Non-pigmented ciliary epithelial cell (primary cell): ENCODE measurements around the gene UGT1A10.
"Not testable (repeated sequence)": the region's sequence is repeated elsewhere in the genome, so short reads cannot be mapped to it uniquely, and the experiment has no call there.

Experiments used
- DNase-seq: peaks from one replicate; pipeline ENCODE4 v3.0.0-alpha.2; 2010; ENCODE audit warnings: low read depth

The UGT1A10 gene

DNA sequence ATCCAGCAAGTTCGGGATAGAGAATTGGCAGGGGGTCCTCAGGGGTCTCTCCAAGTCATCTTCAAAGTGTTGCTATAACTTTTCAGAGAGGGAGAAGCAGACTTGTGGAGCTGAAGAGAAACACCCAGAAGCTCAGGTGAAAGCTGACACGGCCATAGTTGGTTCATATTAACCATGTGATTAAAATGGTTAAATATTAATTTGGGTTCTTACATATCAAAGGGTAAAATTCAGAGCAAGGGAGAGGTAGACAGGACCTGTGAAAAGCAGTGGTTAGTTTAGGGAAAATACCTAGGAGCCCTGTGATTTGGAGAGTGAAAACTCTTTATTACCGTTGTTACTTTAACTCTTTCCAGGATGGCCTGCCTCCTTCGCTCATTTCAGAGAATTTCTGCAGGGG lies 56.4 kb downstream of the UGT1A10 start, which contains the start of gene UGT1A6:
Gene UGT1A6 (plus strand): TSS at position 243 of the 400 bp plus-strand sequence. CDS start 115 bp downstream, at position 358.
- no peak for DNase-seq

GRCh38 chr2:233693963-233694362 lies 57.7 kb downstream of the UGT1A10 start:
- no peak for DNase-seq

DNA sequence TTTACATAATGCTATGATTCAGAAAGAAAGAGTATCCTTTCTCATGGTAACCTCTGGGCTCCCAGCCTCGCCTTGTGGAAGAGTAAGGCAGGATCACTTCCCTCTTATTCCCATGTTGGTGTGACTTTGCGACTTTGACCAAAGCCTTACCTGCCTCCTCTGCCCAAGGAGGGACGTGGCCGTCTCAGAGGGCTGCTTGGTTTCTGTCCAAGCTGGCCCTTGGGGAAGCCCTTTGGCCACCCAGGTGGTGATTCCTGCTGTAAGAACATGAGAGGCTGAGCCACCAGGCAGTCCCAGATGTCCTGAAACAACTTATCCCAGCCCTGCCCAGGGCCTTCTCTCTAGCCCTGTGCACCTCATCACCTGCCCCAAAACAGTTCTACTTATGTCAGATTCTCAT lies 62.5 kb downstream of the UGT1A10 start:
- DNase-seq: no peak

DNA sequence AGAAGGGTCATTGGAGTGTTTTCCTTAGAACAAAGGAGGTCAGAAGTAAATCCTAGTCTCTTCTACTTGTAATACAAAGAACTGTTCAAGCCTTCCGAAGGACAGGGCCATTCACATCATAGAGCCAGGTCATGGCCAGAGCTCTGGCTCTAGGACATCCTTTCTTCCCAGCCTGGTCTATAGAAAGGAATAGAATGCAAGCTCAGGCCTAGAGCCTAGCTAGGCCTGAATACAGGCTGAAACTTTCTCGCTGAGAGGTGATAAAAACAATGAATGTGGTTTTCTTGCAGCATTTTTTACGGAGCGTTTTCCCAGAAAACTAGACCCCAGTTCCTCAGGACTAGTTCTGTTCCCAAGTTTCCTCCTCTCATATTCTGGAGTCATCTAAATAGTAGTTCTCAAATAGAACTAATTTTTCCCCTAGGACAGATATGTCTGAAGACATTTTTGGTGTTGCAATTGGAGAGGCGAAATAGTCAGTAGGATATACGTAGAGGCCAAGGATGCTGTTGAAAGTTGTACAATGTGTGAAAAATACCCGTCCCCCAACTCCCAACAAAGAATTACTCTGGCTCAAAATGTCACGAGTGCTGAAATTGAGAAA lies 63.3 kb downstream of the UGT1A10 start:
- no peak for DNase-seq

DNA sequence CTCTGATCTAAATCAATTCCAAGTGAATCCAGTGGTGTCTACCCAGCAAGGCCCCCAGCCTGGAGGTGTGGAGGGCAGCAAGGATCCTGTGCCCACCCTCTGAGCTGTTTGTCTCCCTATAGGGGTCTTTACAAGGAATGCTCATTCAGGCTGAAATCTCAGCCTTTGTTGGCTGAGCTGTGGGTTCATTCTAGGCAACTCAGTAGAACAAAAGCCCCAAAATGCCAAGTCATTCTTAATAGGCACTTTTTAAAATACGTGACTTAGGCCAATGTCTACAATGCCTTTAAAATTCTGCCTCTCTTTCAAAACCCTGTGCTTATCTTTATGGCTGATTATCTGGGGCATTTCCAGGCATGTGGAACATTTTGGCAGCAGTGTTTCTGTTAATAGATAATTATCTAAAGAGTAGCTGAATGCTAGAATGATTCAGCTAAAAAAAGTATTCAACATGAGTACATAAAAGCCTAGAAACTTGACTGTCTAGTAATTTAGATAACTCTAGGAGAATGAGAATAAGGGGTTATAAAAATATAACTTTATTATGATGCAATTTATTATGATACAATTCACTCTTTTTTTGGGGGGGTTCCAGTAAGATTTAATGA lies 63.9 kb downstream of the UGT1A10 start:
- DNase-seq: no peak

DNA sequence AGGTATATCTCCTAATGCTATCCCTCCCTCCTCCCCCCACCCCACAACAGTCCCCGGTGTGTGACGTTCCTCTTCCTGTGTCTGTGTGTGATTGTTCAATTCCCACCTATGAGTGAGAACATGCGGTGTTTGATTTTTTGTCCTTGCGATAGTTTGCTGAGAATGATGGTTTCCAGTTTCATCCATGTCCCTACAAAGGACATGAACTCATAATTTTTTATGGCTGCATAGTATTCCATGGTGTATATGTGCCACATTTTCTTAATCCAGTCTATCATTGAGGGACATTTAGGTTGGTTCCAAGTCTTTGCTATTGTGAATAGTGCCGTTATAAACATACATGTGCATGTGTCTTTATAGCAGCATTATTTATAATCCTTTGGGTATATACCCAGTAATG lies 64.6 kb downstream of the UGT1A10 start:
- not testable (repeated sequence) for DNase-seq

- DNase-seq: no peak
Measured at GRCh38 chr2:233702238-233702637, 66.0 kb downstream of the UGT1A10 start.

DNA sequence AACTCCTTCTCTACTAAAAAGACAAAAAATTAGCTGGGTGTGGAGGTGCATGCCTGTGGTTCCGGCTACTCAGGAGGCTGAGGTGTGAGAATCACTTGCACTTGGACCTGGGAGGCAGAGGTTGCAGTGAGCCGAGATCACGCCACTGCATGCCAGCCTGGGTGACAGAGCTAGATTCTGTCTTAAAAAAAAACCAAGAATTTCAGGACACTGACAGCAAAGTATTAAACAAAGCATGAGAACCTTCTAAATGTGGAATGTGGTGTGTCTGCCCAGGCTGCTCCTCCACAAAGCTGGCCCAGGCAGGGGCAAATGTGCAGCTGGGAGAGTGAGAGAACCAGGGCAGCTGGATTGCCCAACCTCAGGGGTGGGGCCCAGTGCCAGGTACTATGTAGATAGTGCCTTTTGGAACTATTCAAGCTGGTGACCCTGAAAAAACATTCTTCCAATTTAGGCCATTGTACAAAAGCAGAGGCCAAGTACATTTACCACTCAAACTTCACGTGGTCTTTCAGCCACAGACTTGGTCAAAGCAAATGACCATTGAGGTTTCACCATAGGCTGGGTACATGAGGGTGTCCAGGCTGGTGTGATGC lies 69.8 kb downstream of the UGT1A10 start:
- DNase-seq: no peak

- no peak for DNase-seq
Measured at GRCh38 chr2:233706720-233707119, 70.5 kb downstream of the UGT1A10 start.

- no peak for DNase-seq
Measured at GRCh38 chr2:233707940-233708644, 71.8 kb downstream of the UGT1A10 start.

DNA sequence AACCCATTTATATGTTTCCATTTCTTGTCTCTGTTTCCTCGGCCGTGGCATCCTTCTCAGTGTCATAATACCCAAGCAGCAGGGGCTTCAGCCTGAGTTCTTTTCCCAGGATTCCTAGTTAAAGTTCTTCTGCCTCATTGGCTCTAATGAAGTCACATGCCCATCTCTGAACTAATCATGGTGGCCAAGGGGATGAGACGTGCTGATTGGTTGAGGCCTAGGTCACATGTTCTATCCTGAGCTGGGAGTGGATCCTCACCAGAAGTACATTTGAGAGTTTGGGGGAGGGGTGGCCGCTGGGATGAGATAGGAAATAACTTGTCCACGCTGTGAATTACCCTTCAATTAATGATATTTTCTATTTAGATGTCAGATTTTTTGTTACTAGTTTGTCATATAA lies 72.7 kb downstream of the UGT1A10 start:
- no peak for DNase-seq

- DNase-seq: no peak
Measured at GRCh38 chr2:233711312-233712008, 75.2 kb downstream of the UGT1A10 start.

- no peak for DNase-seq
Measured at GRCh38 chr2:233712611-233713261, 76.5 kb downstream of the UGT1A10 start, which contains the start of gene UGT1A5. TSS of gene UGT1A5 (plus strand) at chr2:233712907. CDS start at chr2:233712992, 85 bp downstream.

GRCh38 chr2:233713262-233713615 lies 77.0 kb downstream of the UGT1A10 start:
- no peak for DNase-seq

DNA sequence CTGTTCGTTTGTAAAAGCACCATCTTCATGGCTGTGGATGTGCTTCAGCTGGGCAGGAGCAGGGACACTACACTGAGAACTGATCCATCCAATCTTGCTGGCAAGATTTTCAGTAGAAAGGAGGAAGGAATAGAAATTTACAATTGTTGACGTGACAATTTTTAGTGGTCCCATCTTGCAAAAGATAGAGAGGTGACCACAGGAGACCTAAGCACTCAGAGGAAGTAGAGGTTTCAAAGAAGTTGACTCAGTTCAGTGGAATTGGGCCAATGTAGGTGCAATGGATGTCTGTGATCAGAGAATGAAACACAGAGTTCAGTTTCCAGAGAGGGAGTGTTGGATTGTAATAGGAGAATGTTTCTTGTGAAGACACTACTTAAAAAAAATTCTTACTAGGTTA lies 77.9 kb downstream of the UGT1A10 start:
- DNase-seq: no peak

DNA sequence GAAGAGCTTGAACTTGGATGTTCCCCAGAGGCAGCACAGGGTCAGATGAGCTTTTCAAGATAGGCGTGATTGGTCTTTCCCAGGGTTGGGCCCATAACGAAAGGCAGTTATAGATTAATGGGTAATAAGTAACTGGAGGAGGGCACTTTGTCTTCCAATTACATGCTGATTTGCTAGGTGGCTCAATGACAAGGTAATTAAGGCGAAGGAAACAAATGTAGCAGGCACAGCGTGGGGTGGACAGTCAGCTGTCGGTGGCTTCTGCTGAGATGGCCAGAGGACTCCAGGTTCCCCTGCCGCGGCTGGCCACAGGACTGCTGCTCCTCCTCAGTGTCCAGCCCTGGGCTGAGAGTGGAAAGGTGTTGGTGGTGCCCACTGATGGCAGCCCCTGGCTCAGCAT lies 82.3 kb downstream of the UGT1A10 start, which contains the start of gene UGT1A4:
Gene UGT1A4 (plus strand): TSS at position 185 of the 400 bp plus-strand sequence. CDS start 85 bp downstream, at position 270.
- DNase-seq: no peak

- DNase-seq: no peak
Measured at GRCh38 chr2:233728723-233729301, 92.6 kb downstream of the UGT1A10 start, which contains the start of gene UGT1A3. TSS of gene UGT1A3 (plus strand) at chr2:233729042. CDS start at chr2:233729127, 85 bp downstream.

DNA sequence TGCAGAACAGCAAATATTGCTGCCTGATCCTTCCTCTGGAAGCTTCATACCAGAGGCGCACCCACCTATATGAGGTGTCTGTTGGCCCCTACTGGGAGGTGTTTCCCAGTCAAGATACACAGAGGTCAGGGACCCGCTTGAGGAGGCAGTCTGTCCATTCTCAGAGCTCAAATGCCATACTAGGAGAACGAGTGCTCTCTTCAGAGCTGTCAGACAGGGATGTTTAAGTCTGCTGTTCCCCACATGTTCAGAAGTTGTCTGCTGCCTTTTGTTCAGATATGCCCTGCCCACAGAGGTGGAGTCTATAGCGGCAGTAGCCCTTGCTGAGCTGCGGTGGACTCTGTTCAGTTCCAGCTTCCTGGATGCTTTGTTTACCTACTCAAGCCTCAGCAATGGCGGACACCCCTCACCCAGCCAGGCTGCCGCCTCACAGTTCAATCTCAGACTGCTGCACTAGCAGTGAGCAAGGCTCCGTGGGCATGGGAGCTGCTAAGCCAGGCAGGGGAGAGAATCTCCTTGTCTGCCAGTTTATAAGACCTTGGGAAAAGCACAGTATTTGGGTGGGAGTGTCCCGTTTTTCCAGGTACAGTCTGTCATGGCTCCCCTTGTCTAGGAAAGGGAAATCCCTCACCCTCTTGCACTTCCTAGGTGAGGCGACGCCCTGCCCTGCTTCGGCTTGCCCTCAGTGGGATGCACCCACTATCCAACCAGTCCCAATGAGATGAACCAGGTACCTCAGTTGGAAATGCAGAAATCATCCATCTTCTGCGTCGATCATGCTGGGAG lies 100.8 kb downstream of the UGT1A10 start:
- DNase-seq: not testable (repeated sequence)

- DNase-seq: no peak
Measured at GRCh38 chr2:233740870-233741269, 104.6 kb downstream of the UGT1A10 start.
